Ascending aorta (tissue), 2 donors: ENCODE data around the gene DENND6A. TPM values are rescaled to one million over a fixed set of nuclear protein-coding genes. Genes with fewer than 3 reads are reported as not detected.

ENCODE experiments used
- DNase-seq, 2 donors: peaks; one replicate each; pipeline ENCODE4 v3.0.0-alpha.2; 2019; ENCODE audit warnings: low spot score in 2 of 2
- H3K27ac ChIP-seq, 2 donors: fragments of 200-600 bp; sonication (generic); one replicate each; pipeline ENCODE4 v1.5.1; 2016 to 2017; ENCODE audit warnings: mild to moderate bottlenecking in 1 of 2
- H3K27me3 ChIP-seq: fragments of 200-600 bp; sonication (generic); one replicate; pipeline ENCODE4 v1.5.1; 2017
- H3K36me3 ChIP-seq, 2 donors: fragments of 200-600 bp; sonication (generic); one replicate each; pipeline ENCODE4 v1.5.1; 2016
- H3K4me1 ChIP-seq, 2 donors: fragments of 200-600 bp; sonication (generic); one replicate each; pipeline ENCODE4 v1.5.1; 2016 to 2017; ENCODE audit warnings: mild to moderate bottlenecking in 1 of 2
- H3K4me3 ChIP-seq, 2 donors: fragments of 200-600 bp; sonication (generic); one replicate each; pipeline ENCODE4 v1.5.1; 2016 to 2017; ENCODE audit warnings: mild to moderate bottlenecking in 1 of 2
- H3K9me3 ChIP-seq, 2 donors: fragments of 200-600 bp; sonication (generic); one replicate each; pipeline ENCODE4 v1.5.1; 2016
- intact Hi-C: fragments of 100-400 bp; cut with DNase I; formaldehyde crosslinking; loops from one replicate; pipeline ENCODE4 v1.15.1; 2023
- total RNA-seq: library from RNA; depleted of rRNA; stranded (reverse); fragments of >200 nt; gene quantifications from one replicate; pipeline ENCODE4 v1.1.0, GENCODE V29; 2016
- TF ChIP-seq, protein P1 (sequence below), 3 experiments: fragments of 200-600 bp in 2 of 3; fragments of 450-650 bp in 1 of 3; sonication (generic) in 2 of 3; IDR thresholded peaks; one replicate each; pipeline ENCODE4 v1.5.1; 2016 to 2019; ENCODE audit warnings: antibody characterized with exemption in 3 of 3, mild to moderate bottlenecking in 1 of 3, moderate library complexity in 1 of 3

DENND6A gene
- total RNA-seq, 1 donor from 2014 or later, result 11.6 TPM

- no peaks in the 10 kb centered on the region for H3K27me3 ChIP-seq
- DNase-seq, result no peak
- H3K36me3 ChIP-seq, result peaks cover 54 to 56% of the 10 kb centered on the region in 2 donors
- intact Hi-C loops, result no loop called here
- TF ChIP-seq, protein P1, sequence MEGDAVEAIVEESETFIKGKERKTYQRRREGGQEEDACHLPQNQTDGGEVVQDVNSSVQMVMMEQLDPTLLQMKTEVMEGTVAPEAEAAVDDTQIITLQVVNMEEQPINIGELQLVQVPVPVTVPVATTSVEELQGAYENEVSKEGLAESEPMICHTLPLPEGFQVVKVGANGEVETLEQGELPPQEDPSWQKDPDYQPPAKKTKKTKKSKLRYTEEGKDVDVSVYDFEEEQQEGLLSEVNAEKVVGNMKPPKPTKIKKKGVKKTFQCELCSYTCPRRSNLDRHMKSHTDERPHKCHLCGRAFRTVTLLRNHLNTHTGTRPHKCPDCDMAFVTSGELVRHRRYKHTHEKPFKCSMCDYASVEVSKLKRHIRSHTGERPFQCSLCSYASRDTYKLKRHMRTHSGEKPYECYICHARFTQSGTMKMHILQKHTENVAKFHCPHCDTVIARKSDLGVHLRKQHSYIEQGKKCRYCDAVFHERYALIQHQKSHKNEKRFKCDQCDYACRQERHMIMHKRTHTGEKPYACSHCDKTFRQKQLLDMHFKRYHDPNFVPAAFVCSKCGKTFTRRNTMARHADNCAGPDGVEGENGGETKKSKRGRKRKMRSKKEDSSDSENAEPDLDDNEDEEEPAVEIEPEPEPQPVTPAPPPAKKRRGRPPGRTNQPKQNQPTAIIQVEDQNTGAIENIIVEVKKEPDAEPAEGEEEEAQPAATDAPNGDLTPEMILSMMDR (IDR thresholded peaks at IDR 0.05), result no peak
- no peak overlapping the region for H3K4me3 ChIP-seq
- H3K27ac ChIP-seq, result no peak overlapping the region
- no peaks in the 10 kb centered on the region for H3K4me1 ChIP-seq
- H3K9me3 ChIP-seq, result no peaks in the 10 kb centered on the region
Observed at GRCh38 chr3:57659806-57660439, 33.0 kb downstream of the DENND6A start.

DNA sequence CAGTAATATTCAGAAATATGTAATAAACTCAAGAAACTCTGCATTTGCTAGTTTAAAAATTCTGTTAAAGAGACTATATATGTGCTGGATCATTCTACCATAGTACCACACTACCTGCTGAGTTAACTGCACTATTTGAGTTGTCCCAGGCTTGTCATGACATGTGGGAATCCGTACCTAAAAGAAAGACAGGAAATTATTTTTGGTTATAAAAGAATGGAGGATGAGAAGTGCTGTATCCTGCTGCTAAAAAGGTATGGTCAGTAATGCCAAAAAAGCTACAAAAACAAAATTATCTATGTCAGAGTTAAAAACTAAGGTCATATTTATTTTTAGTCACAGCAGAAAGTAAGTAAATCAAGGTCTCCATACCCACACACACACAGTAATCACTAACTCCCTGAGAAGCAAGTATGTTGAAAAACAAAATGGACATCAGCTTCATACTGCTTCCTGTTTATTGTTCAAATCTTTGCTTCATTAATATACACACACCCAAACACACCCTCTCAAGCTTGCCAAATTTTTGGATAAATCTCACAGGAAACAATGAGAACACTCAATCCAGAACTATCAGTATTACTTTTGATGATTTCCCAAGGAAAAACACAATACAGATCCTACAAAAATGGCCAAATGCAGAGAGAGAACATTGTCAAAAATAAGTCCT lies 33.7 kb downstream of the DENND6A start:
- Histone ChIP-seq H3K4me1 (no peaks in the 10 kb centered on the region), H3K36me3 (peaks cover 47 to 50% of the 10 kb centered on the region in 2 donors), H3K27me3 (no peaks in the 10 kb centered on the region), H3K27ac (no peak overlapping the region), H3K9me3 (no peaks in the 10 kb centered on the region), H3K4me3 (no peak overlapping the region)
- intact Hi-C loops, result no loop called here
- TF ChIP-seq, protein P1 (IDR thresholded peaks at IDR 0.05), result no peak
- no peak for DNase-seq

DNA sequence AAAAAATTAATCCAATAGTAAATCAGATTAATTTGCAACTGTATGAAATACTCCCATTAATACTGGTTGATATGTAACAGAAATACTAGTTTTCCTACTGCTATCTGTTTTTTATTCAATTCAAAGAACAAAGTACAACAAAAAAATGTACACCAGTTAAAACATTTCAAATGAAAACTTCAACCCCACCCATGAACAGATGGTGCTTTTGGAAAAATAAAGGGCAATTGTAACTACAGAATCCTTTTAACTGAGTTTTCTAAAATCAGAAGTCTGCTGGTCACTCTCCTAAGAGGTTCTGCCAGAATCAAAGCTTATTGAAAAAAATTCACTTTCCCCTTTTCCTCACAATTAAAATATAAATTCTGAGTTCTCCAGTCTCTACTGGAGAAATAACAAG lies 34.3 kb downstream of the DENND6A start:
- Histone ChIP-seq H3K36me3 (peaks cover 43 to 48% of the 10 kb centered on the region in 2 donors), H3K27ac (no peak overlapping the region), H3K27me3 (no peaks in the 10 kb centered on the region), H3K4me3 (no peak overlapping the region), H3K9me3 (no peaks in the 10 kb centered on the region), H3K4me1 (no peaks in the 10 kb centered on the region)
- TF ChIP-seq, protein P1 (IDR thresholded peaks at IDR 0.05), result no peak
- intact Hi-C loops, result no loop called here
- DNase-seq, result no peak

- H3K27ac ChIP-seq, result no peak overlapping the region
- H3K27me3 ChIP-seq, result no peaks in the 10 kb centered on the region
- no peaks in the 10 kb centered on the region for H3K4me1 ChIP-seq
- TF ChIP-seq, protein P1 (IDR thresholded peaks at IDR 0.05), result no peak
- H3K4me3 ChIP-seq, result no peak overlapping the region
- H3K36me3 ChIP-seq, result peaks cover 38 to 43% of the 10 kb centered on the region in 2 donors
- DNase-seq, result no peak
- intact Hi-C loops, result no loop called here
- H3K9me3 ChIP-seq, result no peaks in the 10 kb centered on the region
Observed at GRCh38 chr3:57655727-57656126, 37.1 kb downstream of the DENND6A start.

DNA sequence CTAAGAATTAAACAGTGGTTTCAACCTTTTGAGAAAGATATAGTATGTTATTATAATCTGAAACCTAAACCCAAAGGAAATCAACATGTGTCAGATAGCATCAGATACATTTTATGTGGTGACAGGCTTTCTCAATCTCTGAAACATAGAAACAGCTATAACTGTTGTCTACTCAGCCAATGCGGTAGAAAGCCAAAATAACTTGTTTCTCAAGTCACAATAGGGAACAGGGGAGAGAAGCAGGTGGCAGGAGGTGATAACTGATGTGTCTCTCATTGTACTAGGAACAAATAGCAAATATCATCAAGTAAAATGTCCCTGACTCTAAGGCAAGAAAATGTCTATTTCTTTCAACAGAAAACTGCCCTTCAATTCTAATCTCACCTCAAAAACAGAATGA lies 38.6 kb downstream of the DENND6A start:
- no peaks in the 10 kb centered on the region for H3K4me1 ChIP-seq
- TF ChIP-seq, protein P1 (IDR thresholded peaks at IDR 0.05), result no peak
- no peak overlapping the region for H3K4me3 ChIP-seq
- DNase-seq, result no peak
- peaks cover 0 to 5% of the 10 kb centered on the region in 2 donors for H3K9me3 ChIP-seq
- H3K27me3 ChIP-seq, result no peaks in the 10 kb centered on the region
- intact Hi-C loops, result no loop called here
- H3K36me3 ChIP-seq, result peaks cover 26 to 35% of the 10 kb centered on the region in 2 donors
- no peak overlapping the region for H3K27ac ChIP-seq
